GM19395 (cell line): ENCODE data around the gene ATP6V0E2.

Source experiments
- ATAC-seq: cut with Tn5 transposase; IDR thresholded peaks from one replicate; pipeline ENCODE4 v1.9.1; 2021; ENCODE audit warnings: mild to moderate bottlenecking, moderate library complexity; ENCODE audit not compliant: unreplicated experiment

The ATP6V0E2 gene

DNA sequence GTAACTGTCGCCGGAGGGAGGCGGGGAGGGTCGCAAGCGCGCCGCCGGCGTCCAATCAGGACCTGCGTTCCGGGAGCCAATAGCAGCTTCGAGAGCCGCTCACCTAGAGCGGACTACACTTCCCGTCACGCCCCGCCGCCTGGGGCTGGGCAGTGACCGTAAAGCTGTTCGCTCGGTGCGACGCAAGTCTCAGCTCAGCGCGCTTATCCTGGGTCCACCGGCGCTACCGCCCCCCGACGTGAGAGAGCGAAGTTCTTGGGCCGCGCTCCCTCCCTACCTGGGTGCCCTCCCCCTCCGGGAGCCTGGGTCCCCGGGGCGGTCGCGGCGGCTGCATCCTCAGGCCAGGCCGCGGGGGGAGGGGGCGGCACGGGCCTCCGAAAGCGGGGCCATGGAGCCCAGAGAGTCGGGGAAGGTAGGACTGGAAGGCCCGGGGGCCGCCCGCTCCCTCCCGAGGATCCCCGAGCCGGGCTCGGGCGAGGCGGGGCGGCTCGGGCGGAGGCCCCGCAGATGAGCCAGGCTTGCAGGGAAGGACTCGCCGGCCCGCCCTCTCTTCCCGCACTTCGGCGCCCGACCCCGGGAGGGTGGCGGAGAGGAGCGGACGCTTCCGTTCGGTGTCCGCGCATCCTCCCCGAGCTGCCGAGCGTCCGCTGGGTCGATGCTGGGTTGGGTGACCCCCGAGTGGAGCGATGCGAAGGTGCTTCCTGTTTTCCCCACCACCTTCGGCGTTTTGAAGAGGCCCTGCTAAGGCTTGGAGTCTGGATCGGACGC lies 35.4 kb upstream of the ATP6V0E2 start, which contains the start of gene ZNF862:
Gene ZNF862, plus strand, starts transcription at position 152 of the 768 bp plus-strand sequence. Its CDS starts 237 bp downstream, at position 389.
- ATAC-seq: peak; percentile 98

DNA sequence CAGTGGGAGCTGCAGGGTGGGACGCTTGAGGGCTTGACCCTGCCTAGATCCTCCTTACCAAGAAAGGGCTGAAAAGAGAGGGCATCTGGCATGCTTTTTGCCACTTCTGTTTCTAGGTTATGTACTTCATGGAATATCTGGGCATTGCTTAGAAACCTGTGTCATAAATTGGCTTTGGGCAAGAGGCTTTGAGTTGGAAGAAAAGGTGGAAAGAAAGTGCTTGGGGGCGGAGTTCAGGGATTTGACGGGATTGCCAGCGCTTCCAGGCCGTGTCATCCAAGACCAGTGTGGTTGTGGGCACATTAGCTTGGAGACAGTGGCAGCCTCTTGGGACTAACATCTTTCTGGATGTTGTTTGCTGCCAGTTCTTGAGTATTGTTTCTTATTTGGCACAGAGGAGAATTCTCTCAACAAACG lies 34.8 kb upstream of the ATP6V0E2 start:
- ATAC-seq: no peak

DNA sequence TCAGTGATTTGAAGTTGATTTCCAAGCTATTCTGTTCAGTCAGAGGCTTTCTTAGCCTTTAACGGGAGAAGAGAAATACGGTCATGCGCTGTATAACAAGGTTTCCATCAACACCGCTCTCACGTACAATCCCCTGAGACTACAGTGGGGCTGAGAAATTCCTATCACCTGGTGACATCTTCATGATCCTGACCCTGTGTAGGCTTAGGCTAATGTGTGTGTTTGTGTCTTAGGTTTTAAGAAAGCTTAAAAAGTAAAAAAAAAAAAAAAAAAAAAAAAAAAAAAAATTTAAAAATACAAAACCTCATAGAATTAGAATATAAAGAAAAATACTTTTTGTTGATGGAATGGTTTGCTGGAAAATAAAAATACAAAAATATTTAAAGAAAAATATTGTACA lies 33.8 kb upstream of the ATP6V0E2 start:
- no peak for ATAC-seq

DNA sequence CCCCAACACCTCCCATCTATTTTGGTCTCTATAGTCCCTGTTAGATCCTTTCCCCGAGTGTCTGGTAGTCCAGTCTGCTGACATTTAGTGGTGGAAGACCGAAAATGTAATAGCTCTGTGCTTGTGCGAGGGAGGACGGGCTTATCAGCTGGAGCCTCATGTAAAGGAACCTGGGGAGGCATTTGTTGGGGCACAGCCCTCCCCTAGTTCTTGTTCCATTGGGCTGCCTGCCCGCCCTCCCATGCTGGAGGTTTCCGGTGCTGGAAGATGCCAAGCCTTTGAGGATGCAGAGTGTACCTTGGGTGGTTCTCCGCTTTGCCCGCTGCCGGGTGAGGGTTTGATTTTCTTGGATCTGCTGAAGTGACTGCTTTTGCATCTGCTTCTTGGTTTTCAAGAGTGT lies 30.2 kb upstream of the ATP6V0E2 start:
- no peak for ATAC-seq

DNA sequence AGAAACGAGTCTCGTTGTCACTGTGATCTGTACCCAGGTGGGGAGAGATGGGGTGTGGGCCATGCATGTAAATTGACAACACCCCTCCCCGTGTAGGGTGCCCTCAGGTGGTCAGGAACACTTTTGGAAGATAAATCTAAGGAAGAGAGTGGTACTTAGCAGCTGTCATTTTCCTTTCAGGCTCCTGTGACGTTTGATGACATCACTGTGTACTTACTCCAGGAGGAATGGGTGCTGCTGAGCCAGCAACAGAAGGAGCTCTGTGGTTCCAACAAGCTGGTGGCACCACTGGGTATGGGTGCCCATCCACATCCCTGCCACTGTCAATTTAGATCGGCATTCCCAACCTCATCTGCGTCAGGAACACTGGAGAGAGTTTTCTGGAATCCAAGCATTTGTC lies 29.3 kb upstream of the ATP6V0E2 start:
- no peak for ATAC-seq

DNA sequence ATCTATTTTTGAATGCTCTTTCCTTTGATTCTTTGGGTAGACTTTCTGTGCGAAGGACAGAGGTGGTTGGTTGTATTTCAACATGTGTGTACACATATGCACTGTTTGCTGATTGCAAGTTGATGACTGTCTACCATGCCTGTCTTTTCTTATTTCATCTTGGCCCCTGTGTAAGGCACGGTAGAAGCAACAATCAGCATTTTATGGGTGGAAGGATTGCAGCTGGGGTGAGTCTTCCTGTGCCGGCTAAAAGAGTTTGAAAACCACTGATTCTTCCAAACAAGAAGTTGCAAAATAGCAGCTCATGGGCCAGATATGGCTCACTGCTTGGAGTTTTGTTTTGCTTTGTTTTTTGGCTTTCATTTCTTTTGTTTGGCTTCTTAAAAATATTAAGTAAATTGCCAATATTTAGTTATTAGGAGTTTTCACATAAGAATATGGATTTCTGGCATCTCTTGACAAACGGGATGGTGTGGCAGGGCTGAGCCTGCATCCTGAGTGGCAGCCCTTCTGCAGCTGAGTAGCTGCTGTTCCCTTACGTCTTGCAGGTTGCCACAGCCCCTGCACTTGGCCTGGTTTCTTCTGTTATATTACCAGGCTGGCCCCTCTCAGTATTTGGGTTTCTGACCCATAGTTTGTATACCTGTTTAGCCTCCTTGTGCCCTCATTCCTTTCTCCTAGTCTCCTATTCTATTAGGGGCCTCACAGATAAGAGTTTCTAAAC lies 28.4 kb upstream of the ATP6V0E2 start:
- ATAC-seq: no peak

DNA sequence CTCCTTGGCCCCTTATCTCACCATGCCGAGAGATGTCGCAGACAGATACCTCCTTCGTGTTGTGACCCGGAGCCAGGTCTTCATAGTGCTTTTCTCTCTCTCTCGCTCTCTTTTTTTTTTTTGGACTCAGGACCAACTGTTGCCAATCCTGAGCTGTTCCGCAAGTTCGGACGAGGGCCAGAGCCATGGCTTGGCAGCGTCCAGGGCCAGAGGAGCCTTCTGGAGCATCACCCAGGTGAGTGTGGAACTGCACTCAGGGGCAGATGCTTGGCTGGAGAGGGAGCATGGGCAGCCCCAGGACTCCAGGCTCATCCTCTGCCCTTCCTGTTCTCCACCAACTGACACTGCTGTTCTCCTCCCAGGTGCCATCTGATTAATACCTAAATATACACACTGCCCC lies 27.7 kb upstream of the ATP6V0E2 start:
- no peak for ATAC-seq

DNA sequence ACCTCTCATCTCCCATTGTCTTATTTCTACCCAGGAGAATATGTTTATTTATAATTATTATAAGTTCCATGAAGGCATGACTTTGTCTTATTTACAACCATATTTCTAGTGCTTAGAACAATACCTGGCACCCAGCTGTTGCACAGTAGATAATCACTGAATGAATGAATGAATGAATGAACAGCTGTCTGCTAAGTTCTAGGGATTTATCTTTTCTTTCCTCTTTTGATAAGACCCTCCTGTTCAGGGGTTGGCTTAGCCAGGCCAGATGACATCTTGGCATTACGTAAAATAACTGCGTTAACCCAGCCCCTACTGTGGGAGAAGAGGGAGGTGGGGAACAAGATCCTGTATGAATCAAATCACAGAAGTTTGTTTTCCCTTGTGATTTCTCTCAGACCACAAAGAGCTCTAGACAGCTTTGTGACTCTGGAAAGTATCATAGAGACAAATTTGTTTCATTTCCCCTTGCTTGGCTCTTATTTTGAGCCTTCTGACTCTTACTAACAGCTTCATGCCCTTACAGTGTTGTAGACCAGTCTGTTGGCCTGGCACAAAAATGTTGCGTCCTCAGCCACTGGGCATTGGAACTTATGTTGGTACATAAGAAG lies 27.2 kb upstream of the ATP6V0E2 start:
- peak; percentile 82 for ATAC-seq

DNA sequence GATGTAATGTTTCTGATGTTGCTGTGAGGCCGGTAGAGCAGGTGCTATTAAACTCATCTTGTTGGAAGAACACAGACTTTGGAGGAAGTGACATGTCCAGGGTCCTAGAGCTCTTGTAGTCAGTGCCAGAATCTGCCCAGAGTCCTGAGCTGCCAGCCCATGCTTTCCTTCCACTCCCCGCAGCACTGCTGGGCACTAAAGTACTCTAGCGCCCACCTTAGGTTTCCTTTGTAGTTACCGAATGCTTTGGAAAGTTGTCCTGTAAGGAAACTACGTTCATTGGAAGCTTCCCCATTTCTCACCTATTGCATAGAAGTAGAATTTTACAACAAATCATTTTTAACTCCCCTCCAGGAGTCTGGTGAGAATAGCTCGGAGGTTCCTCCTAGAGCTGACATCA lies 24.6 kb upstream of the ATP6V0E2 start:
- no peak for ATAC-seq

DNA sequence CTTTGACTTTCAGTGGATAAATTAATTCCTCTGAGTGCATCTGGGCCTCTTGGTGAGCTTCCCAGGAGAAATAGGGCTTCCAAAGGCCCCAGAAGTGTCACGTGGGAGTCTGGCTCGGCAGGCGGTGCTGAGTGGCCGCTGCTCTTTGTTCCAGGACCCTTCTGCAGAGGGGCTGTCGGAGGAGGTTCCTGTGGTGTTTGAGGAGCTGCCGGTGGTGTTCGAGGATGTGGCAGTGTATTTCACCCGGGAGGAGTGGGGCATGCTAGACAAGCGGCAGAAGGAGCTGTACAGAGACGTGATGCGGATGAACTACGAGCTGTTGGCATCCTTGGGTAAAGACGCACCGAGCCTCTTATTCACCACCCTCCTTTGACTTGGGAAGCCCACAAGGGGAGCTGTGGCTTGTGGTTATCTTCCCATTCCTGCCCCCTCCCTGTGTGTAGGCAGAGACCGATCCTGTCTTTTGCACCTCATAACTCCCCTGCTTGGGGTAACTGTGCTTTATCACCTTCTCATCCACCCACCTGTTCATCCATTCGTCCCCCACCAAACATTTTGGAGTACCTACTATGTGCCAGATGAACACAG lies 23.7 kb upstream of the ATP6V0E2 start:
- ATAC-seq: no peak

DNA sequence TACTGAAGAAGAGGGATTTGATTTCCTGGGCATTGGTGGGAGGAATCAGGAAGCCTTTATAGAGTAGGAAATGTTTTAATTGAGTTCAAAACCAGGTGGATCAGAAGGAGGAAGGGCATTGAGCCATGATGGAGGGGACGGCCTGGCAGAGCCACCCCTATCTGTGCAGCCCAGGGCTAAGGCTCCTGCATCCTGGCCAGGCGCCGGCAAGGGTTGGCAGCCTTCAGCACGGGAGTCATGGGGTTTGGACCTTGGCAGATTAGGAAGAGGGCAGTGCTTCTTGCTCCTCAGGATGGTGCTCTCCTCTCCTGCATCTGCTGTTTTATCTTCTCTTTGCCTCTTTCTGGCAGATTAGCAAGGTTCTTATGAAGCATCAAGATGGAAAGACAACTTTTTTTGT lies 23.1 kb upstream of the ATP6V0E2 start:
- ATAC-seq: no peak

DNA sequence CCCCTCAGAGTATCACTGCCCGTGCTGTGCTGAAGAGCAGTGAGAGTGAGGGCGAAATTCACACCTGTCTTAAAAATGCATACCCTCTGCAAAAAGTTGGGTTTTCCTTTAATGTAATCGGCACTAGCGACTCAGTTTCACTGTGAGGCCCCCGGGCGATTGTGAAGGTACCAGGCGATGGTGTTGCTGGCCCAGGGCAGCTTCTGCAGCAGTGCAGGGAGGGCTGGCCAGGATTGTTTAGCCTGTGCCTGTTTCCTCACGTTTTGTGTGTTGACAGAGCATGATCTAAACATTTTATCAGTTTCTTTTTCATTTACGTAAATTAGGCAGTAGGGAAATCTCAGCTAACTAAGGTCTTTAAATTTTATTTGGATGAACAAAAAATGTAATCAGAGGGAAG lies 22.3 kb upstream of the ATP6V0E2 start:
- ATAC-seq: no peak

DNA sequence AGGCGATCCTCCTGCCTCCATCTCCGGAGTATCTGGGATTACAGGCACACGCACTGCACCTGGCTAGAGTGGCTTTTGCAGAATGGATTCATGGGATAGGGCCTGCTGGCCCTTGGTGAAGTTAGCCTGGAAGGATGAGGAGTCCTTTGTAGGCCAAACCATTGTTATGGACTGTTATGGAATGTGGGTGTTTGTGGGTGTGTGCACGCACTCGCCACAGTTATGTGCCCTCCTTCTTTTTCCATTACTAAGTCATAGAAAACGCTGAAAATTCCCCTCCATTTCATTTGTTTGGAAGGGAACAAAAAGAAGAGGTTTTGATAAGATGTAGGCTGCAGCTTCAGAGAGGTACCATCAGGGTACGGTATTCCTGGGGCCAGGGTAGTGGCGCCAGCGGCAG lies 20.6 kb upstream of the ATP6V0E2 start:
- ATAC-seq: no peak

DNA sequence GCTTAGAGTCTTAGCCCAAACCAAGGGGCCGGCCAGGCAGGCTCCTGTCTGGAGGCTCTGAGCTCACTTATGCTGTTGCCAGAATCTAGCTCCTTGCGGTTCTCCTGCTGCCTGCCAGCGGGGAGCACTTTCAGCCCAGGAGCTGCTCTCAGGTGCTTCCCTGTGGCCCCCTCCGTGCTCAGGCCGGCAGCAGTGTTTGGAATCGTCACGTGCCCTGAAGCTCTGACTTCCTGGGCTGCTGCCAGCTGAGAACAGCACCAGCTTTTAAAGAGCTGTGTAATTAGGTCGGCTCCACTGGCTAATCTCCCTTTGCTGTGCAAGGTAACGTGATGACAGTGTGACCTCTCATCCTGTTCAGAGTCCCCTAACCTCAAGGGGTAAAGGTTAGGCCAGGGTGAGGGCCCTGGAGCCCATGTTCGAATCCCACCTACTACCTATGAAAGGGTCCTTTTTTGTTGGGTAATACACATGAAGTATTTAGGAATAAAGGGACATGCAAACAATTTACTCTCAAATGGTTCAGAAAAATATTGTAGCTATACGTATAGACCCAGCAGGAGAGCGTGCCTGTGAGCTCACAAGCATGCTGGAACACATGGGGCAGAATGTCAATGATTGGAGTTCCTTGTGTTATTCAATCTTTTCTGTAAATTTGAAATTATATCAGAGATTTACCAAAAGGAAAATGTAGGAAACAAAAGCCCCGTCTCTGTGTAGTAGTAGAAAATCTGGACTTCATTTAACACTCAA lies 19.0 kb upstream of the ATP6V0E2 start:
- no peak for ATAC-seq

DNA sequence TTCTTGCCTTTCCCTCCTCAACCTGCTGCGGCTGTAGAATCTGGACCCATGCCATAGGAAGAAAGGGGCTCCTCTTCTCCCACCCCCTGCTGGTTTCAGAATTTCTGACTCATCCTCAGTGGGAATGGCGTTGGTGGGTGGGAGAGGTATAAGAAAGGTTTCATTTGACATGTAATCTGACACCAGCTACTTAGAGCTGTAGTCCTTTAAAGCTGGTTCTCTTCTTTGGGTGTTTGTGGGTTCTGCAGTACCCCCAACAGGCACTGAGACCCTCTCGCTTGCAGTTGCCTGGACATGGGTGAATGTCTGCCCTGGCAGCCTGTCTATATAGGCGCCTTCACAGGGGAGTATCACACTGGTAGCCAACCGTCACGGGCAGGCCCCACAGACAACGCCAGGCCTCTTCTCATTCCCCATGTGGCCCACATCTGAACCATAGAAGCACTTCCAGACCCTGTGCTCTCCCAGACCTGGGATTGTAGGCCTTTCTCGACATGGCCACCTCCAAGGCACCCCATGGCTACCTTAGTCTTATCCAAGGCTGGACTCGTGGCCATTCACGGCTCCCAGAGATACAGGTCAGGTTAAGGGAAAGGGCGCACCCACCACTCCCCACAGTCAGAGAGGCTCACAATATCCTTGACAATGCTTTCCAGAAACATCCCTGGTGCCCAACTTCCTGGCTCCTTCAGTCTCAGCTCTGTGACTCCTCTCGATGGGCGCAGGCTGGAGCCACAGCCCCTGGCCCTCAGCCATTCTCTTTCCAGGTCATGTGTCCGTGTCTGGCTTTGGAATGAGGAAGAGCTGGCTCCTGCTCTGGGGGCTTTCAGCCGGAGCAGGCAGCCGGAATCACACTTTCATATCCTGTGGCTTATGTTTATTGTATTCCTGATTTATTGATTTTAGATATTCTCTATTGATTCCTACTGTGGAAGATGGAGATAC lies 18.1 kb upstream of the ATP6V0E2 start:
- no peak for ATAC-seq

DNA sequence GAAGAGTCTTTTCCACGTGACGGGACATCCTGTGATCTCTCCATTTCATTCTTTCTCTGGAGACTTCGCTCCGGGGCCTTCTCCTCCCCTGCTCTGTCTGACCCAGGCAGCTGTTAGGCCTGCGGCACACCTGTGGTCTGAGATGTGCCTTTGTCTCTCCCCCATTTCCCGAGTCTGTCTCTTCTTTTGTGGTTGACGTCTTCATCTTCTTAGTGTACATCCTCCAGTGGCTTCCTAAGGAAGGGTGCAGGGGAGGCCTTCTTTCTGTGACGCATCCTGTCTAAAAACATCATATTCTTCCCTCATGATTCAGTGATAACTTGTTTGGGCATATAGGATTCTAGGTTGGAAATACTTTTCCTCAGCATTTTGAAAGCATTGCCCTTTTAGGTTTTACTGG lies 17.2 kb upstream of the ATP6V0E2 start:
- no peak for ATAC-seq

DNA sequence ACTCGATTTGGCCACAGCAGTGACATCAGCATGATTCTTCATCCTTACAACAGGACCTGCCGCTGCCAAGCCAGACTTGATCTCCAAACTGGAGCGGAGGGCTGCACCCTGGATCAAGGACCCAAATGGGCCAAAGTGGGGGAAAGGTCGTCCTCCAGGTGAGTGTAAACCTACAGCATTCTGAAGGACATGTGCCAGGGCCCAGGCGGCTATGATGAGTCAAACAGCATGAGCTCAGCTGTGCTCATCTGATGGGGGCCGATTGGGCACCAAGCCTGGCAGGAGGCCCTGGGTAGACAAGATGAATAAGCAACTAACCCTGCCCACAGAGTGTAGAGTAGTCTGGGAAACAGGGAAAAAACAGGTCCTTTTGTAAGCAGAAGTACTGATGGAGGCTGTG lies 14.4 kb upstream of the ATP6V0E2 start:
- no peak for ATAC-seq

DNA sequence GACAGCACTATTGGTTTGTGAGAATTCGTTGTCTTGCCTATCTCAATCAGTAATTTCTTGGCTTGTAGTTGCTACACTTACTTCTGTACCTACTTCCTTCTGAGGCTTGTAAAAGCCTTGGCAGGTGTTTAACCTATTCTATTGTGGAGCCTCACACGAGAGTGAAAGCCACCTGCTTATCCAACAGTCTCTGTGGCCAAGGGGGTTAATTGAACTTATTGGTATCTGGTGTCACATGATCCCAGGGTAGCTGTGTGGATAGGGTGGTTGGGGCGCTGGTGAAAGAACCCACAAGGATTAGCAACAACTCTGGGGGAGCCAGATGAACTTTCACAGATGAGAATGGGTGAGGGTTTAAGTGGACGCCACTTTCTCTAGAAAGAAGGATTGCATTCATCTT lies 13.9 kb upstream of the ATP6V0E2 start:
- ATAC-seq: no peak

DNA sequence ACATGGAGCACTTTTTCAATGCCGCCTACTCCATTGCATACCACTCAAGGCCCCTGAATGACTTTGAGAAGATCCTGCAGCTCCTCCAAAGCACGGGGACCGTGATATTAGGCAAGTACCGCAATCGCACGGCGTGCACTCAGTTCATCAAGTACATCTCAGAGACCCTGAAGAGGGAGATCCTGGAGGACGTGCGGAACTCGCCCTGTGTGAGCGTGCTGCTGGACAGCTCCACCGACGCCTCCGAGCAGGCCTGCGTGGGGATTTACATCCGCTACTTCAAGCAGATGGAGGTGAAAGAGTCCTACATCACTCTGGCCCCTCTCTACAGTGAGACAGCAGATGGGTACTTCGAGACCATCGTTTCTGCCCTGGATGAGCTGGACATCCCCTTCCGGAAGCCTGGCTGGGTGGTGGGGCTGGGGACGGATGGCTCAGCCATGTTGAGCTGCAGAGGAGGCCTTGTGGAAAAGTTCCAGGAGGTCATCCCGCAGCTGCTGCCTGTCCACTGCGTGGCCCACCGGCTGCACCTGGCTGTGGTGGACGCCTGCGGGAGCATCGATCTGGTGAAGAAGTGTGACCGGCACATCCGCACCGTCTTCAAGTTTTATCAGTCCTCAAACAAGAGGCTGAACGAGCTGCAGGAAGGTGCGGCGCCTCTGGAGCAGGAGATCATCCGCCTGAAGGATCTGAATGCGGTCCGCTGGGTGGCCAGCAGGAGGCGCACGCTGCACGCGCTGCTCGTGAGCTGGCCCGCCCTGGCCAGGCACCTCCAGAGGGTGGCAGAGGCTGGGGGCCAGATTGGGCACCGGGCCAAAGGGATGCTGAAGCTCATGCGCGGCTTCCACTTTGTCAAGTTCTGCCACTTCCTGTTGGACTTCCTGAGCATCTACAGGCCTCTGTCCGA lies 12.7 kb upstream of the ATP6V0E2 start:
- ATAC-seq: no peak
